GM19395 (cell line): ENCODE results near the gene C1orf146.
"Not testable (repeated sequence)": the region's sequence is repeated elsewhere in the genome, so short reads cannot be mapped to it uniquely, and the experiment has no call there.

ENCODE experiments used
- ATAC-seq: cut with Tn5 transposase; IDR thresholded peaks from one replicate; pipeline ENCODE4 v1.9.1; 2021; ENCODE audit warnings: mild to moderate bottlenecking, moderate library complexity; ENCODE audit not compliant: unreplicated experiment

C1orf146 gene, protein sequence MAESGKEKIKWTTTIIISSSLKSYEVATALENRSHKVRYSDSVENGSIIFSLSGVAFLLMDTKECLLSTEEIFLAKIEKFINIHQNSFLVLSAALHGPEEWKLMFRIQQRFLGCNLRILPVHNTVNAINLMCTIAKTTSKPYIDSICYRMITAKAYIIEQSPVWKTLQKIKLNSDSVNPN

DNA sequence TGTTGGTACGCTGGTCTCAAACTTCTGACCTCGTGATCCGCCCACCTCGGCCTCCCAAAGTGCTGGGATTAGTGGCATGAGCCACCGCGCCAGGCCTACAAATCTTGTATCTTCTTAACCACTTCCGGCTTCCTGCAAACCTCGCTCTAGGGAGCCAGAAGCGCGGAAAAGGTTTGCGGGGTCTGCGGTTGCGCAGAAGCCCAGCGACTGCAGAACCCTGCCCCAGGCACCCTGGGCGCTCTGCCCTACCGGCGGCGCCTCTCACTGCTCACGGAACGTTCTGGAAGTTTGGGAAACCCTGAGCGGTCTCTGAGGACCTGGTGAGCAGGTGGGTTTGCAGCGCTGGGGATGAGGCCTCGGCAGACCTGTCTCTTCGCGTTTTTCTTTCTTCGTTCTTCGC lies at the start of gene C1orf146:
C1orf146 (plus strand) TSS at position 195 of the 400 bp plus-strand sequence. CDS start 13,506 bp downstream, outside the sequence.
- no peak for ATAC-seq

DNA sequence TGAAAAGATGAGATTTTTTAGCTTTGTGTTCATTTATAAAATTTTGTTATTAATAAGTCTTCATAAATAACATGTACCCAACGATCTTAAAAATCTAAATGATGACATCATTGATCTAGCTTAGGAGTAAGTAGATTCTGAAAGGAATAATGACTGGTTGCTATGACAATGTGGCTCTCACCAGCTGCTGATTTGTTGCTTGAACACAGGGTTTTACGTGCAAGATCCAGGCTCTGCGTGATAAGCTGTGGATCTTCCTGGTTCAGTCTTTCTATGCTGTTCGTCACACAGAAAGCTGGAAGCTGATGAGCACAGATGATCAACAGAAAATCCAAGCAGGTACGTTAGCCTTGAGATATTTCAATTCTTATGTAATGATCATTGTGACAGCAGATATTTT lies 49.1 kb upstream of the C1orf146 start:
- ATAC-seq, result no peak

DNA sequence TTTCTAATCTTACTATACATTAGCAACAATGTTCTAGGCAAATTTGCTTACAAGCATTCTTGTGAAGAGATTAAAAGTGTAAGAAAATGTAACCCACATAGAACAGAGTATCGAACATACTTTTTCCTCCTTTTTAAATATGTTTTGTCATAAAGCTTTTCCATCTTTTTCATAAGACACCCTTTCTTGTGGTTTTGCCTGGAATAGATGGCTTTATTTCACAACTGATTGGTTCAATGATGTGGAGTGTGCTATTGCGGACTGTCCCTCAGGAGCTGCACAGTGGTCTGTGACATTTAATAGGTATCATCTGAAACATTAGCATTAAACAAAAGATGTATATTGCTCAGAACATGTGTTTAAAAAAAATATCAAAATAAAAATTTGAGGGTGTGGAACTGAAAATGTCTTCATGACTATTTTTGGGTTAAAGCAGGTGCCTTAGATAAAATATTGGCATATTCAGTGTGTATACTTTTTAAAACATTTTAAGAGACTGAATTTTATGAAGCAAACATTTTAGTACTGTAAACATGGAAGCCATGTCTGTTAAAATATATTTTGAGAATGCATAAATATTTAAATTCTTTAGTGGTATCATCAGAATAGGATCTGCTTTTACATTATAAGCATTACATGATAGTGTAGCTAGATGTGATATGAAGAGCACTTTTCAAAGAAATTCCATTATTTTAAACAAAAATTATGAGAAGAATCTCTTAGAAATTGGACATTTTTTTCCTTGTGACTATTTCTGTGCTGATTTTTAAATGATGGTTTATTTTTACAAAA lies 48.3 kb upstream of the C1orf146 start:
- ATAC-seq, result no peak

DNA sequence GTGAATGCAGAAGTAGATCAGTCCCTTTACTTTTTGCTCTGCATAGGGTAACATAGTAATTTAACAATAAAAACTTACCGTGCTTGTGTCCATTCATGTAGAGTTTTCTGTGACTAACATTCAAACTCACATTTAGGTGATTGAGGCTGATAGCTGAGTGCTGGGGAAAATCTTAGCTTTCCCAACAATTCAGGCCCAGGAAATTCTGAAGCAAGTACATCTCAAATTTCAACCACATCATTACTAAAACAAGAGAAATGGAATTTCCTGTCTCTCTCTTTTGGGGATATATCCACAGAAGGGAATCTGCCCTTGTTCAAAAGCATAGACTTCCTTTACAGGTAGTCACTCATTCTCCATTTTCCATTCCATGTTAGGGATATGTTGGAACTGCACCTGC lies 33.1 kb upstream of the C1orf146 start:
- no peak for ATAC-seq

DNA sequence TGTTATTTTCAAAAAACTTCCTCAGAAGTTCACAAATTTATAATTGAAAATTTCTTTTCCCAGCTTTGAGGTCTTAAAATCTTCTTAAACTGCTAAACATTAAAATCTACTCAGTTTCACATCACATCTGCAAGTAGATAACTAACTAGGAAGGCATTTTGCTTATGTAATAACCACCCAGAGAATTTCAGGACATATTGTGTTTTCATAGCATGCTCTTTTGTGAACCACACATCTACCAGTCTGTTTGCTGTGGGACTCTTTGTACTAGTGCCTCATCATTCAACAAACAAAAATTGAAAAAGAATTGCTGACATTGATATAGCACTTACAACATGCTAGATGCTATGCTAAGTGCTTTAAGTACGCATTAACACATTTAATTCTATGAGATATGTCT lies 31.6 kb upstream of the C1orf146 start:
- no peak for ATAC-seq

DNA sequence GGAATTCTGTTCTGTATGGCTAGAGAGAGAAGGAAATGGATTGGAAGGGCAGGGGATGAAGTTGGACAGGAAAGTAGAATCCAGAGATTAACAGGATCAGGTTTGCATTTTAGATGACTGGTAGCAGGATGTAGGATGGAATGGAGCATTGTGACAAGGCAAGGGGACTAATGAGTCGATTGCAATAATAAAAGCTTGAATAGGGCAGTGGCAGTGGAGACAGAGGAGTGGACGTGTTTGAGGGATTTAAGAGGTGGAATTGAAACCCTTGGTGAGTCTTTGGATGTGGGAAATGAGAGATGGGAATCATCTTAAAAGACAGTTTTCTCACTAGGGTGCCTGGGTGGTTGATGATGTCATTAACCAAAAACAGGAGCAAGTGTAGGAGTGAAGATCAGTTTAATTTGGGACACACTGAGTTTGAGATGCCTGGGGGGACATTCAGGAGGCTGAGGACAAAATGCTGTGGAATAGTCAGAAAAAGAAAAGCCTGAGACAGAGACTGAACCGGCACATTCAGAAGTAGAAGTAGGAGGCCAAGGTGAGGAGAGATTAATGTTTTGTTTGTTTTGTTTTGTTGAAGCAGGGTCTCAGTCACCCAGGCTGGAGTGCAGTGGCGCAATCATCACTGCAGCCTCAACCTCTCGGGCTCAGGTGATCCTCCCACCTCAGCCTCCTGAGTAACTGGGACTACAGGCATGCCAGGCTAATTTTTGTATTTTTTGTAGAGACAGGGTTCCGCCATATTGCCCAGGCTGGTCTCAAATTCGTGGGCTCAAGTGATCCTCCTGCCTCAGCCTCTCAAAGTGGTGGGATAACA lies 29.1 kb upstream of the C1orf146 start:
- no peak for ATAC-seq

DNA sequence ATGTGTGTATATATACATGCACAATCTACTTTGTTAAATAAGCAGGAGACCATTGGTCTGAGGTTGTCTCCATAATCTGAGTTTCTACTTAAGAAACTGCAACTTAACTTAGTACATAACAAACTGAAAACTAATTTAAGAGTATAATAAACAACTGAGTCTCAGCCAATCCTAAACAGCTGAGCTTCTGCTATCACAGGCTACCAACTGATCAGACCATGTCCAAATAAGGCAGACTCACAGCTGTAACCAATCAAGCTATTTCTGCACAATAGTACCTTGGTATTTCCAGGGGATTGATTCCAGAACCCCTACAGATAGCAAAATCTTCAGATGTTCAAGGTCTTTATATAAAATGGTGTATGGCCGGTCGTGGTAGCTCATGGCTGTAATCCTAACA lies 26.0 kb upstream of the C1orf146 start:
- ATAC-seq, result no peak

DNA sequence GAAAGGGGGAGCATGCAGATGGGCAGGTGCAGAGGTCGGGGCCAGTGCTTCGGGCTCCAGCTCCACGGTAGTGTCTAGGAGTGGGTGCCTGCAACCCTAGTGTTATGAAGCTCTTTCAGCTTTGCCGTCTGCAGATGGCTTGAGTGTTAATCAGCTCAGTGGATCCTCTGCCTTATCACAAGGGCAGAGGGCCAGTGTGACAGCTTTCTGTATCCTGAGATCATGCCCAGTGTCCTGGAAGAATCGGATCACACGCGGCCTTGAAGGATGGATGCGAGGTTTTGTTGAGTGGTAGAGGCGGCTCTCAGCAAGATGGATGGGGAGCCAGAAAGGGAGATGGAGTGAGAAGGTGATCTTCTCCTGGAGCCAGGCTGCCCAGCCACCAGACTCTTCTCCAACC lies 25.5 kb upstream of the C1orf146 start:
- no peak for ATAC-seq

DNA sequence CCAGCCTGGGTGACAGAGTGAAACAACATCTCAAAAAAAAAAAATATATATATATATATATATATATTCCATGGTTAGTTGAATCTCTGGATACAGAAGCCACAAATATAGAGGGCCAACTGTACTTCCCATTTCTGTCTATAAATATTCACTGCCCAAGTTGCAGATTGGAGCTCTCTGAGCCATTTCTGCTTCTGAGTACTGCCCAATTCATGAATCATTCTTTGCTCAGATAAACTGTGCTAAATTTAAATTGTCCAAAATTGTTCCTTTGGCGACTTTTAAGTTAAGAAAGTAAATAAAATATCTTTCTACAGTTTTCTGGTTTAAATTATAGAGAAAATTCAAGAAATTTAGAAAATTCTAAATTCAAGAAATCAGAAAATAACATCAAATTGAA lies 23.2 kb upstream of the C1orf146 start:
- ATAC-seq, result no peak

DNA sequence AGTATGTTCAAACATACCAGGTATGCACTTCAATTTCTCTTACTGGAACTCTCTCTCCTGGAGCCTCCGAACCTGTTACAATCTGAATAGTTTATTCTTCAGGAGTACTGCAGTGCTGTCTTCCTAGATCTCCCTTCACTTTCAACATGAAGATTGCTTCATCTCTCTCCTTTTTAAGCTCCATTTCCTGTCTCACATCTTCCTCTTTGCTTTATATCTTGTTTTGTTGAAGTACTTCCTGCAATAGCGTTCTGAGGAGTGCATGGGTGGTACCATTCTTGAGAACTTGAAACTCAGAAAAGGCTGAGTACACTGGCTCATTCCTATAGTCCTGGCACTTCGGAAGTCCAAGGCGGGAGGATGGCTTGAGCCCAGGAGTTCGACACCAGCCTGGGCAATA lies 15.7 kb upstream of the C1orf146 start:
- no peak for ATAC-seq

DNA sequence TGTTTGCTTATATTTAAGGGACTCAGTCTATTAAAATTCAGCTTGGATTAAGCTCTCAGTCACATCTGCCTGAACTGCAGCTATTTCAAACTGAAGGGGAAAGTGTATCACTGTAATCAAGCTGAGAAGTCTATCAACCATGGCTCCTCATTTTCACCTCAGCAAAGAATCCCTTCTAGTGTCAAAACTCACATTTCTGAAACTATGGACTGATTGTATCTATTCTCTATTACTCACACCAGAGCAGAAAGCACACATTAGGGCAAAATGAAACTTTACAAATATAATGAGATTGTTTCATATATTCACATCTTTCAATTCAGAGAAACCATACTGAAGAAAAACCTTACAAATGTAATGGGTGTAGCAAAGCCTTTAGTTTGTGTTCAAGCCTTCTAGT lies 14.6 kb upstream of the C1orf146 start:
- ATAC-seq, result no peak

DNA sequence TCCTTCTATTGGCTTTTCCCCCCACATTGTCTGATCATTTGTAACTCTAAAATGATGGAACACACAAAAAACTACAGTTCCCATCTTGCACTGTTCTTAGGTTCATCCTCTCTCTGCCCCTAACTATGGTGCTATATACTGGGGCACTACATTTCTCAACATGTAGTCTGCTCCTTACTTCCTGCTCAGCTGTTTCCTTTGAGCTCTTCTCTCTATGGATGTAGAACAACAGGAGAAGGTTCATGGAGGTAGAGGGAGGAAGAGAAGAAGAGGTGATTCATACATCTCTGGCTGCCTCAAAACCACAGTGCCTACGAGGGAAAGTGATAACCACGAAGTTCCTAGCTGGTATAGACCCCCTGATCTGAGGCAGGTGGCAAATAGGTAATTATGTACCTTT lies 7.0 kb upstream of the C1orf146 start:
- no peak for ATAC-seq

DNA sequence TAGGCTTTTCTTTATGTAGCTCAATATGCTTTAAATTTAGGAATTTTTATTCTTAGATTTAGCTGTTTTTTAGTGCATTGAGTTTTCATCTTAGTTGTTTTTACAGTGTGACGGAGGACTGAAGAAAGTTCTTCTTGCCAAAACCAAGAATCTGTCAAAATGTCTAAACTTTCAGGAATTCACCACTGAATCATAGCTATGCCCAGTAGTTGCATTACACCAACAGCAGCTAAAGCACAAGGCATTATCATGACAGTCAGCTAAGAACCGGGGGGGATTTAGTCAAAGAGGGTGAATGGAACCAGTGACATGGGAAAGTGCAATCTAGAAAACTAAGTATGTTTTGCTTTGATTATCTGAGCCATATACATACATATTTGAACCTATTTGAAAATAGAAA lies 6.5 kb upstream of the C1orf146 start:
- no peak for ATAC-seq

DNA sequence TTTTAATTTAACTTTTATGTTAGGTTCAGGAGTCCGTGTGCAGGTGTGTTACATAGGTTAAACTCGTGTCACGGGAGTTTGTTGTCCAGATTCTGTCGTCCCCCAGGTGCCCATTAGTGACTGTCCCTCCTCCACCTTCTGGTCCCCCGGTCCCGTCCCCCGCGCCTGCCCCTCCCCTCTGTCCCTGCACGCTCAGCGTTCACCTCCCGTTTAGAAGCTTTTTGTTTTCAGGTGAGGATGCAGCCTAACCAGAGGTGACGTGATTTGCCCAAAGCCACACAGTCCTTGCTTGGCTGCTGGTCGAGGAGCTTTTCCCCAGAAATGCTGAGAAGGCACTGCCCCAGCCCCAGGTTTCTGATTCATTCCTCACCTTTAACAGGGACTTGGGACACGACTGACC lies 844 bp downstream of the C1orf146 start:
- no peak for ATAC-seq

DNA sequence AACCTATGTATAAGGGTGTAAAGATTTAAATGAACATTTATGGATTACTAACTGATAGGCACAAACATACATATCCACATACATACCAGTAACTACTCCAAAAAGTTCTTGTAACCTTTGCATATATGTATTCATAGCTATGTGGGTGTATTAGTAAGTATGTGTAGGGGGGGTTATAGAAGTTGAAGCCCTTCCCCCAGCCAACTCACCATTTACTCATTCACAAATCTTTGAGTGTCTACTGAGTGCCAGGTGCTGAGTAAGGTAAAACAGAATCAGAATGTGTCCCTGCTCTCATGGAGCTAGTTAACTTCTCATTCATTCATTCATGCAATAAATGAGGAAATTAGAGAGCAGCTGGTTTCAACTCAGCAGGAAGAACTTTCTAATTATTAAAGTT lies 1.3 kb downstream of the C1orf146 start:
- ATAC-seq, result no peak

DNA sequence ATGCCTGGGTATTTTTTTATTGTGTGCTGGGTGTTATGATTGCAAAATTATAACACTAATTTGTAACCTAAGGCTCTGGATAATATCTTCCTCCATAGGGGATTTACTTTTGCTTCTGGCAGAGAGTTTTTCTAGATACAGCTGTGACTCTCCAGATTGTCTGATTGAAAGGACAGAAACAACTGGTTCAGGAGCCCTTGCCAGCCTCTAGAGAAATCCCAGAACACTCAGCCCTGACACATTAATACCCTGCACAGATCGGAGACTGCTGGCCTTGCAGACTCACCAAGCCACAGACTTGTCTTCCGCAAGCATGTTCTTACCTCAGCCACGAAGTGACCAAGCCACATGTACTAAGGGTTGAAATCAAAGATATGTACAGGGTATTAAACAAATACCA lies 10.7 kb downstream of the C1orf146 start:
- ATAC-seq, result no peak

DNA sequence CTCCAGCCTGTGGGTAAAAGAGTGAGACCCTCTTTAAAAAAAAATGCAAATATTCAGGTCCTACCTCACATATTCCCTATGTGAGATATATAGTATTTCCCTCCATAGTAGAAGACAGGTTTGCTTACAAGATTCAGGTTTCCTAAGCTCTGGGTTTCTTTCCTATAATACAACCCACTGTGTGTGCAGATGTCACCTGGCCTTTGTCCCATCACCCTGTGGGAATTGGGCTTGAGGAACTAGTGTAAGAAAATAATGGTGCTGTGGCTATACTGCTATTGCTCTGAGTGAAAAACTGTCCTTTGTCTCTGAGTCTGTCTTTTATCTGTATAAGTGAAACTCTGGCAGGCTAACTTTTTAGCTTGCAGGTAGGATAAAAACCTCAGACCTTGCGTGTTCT lies 13.0 kb downstream of the C1orf146 start:
- ATAC-seq, result no peak

DNA sequence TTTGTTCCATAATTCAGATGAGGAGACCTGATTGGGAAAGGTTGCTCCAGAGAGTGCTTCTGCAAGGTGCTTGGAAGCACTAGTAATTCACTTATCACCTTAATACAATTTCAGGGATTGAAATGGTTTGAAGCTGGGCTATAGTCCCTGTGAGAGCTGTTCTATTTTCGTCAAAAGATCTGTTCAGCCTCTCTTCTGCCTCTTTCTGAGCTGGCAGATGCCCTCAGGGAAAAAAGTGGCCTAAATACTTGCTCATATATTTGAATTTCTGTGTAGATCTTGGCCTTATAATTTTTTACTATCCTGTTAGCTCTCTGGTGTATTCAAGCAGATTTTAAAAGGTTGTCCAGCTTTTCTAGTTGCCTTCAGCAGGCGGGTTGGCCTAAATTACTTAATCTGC lies 22.3 kb downstream of the C1orf146 start:
- no peak for ATAC-seq

DNA sequence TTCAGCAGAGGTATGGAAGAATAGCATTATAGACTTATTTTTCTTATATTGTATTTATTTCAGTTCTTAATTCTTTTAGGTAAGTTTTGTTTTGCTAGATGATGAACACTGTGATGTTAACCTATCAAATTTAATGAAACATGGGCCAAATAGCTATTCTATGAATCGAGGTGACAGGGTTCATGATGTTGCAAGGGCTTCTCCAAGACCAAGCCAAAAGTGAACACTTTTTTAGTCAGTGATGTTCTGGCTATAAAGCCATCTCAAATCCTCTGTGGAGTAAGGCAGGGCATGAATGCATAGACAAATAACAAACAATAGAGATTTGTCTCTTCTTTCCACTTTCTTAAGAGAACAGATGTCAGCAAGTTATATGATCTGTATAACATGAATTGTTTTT lies 26.7 kb downstream of the C1orf146 start:
- no peak for ATAC-seq

DNA sequence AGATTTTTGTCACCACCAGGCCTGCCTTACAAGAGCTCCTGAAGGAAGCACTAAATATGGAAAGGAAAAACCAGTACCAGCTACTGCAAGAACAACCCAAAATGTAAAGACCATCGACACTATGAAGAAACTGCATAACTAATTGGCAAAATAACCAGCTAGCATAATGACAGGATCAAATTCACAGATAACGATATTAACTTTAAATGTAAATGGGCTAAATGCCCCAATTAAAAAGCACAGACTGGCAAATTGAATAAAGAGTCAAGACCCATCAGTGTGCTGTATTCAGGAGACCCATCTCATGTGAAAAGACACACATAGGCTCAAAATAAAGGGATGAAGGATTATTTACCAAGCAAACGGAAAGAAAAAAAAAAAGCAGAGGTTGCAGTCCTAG lies 37.0 kb downstream of the C1orf146 start:
- not testable (repeated sequence) for ATAC-seq

DNA sequence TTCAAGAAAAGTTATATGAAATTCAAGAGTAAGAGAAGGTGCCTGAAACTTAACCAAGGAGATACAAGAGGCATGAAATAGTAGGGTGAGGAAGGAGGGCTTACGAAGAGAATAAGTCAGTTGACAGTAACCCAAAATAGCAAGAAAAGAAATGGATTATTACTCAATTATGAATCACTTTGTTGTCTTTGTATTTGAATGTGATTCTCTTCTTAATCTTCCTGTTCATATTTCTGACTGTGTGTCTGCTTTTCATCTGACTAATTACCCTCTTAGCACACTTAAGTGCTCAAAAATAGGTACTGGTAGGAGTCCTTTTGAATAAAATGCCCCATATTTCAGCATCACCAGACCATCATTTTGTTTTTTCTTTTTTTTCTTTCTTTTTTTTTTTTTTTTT lies 41.6 kb downstream of the C1orf146 start:
- ATAC-seq, result no peak

DNA sequence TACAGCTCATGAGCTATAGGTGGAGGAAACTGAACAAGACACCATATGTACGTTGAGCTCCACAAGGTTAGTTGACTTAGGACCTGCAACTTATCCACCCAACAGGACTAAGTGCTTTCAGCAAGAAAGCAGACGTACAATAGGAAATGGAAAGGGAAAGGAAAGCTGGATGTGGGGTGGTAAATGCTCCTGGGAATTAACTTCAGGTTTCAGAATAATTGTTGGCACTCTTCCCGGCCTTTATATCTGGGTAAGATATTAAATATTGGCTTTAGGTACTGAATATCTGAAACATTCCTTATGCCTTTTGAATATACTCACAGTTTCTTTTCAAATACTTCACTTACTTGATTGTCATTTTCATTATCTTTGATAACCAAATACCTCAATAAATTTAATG lies 44.8 kb downstream of the C1orf146 start:
- ATAC-seq, result no peak
